ENCODE results near the gene EXOSC10. TPM values are rescaled to one million over a fixed set of nuclear protein-coding genes. Genes with fewer than 3 reads are reported as not detected.

Gene EXOSC10
- polyA plus RNA-seq, 1 donor (not counting 4 experiments of a cell fraction or from before 2014, with no cell fraction given), result 61.2 TPM

- Histone ChIP-seq H3K27ac (ENCODE audit: control insufficient read depth, insufficient read depth, low read length) (no peak overlapping the region), H4K20me1 (ENCODE audit: control insufficient read depth, extremely low read depth, insufficient read depth, low read length) (no peaks in the 10 kb centered on the region), H3K36me3 (ENCODE audit: control insufficient read depth in 2 of 2, extremely low read depth in 1 of 2, insufficient read depth in 2 of 2, low read length in 2 of 2) (peaks cover 54 to 64% of the 10 kb centered on the region in 2 experiments), H3K9me1 (ENCODE audit: control insufficient read depth, extremely low read depth, insufficient read depth, low read length) (no peaks in the 10 kb centered on the region), H3K27me3 (ENCODE audit: control insufficient read depth, extremely low read depth, insufficient read depth, low read length) (no peaks in the 10 kb centered on the region), H2AFZ (ENCODE audit: control insufficient read depth, low read length) (no peak overlapping the region), H3K4me3 (ENCODE audit: control insufficient read depth in 2 of 3, extremely low read depth in 1 of 3, insufficient read depth in 2 of 3, low read depth in 1 of 3, low read length in 3 of 3) (no peak overlapping the region), H3K79me2 (ENCODE audit: control insufficient read depth, insufficient read depth, low read length) (no peaks in the 10 kb centered on the region), H3K9ac (ENCODE audit: control insufficient read depth, extremely low read depth, insufficient read depth, low read length) (no peak overlapping the region), H3K4me1 (ENCODE audit: control insufficient read depth, extremely low read depth, insufficient read depth, low read length) (no peaks in the 10 kb centered on the region), H3K4me2 (ENCODE audit: control insufficient read depth, extremely low read depth, insufficient read depth, low read depth, low read length) (no peak overlapping the region), H3K9me3 (ENCODE audit: control insufficient read depth, low read depth, low read length) (no peaks in the 10 kb centered on the region)
- dilution Hi-C loops (cut with MboI; ENCODE audit: extremely low pct_ligation_motif_present, low sequenced_read_pairs), result no loop called here
- DNase-seq (ENCODE audit: low read depth, low spot score) (no peak), FAIRE-seq (no peak)
- TF ChIP-seq EZH2 (IDR thresholded peaks at IDR 0.05; ENCODE audit: low read length) (no peak), CTCF (optimal IDR thresholded peaks at IDR 0.05 in 1 of 3, IDR thresholded peaks at IDR 0.05 in 1 of 3, conservative IDR thresholded peaks at IDR 0.05 in 1 of 3; ENCODE audit: extremely low read depth in 1 of 3, insufficient read depth in 2 of 3, low read length in 3 of 3) (no peak)
Observed at GRCh38 chr1:11072216-11072917, 27.3 kb downstream of the EXOSC10 start.

- TF ChIP-seq CTCF (optimal IDR thresholded peaks at IDR 0.05 in 1 of 3, IDR thresholded peaks at IDR 0.05 in 1 of 3, conservative IDR thresholded peaks at IDR 0.05 in 1 of 3; ENCODE audit: extremely low read depth in 1 of 3, insufficient read depth in 2 of 3, low read length in 3 of 3), result no peak
- TF ChIP-seq EZH2 (IDR thresholded peaks at IDR 0.05; ENCODE audit: low read length), result no peak
- Histone ChIP-seq H2AFZ (ENCODE audit: control insufficient read depth, low read length) (no peak overlapping the region), H3K4me3 (ENCODE audit: control insufficient read depth in 2 of 3, extremely low read depth in 1 of 3, insufficient read depth in 2 of 3, low read depth in 1 of 3, low read length in 3 of 3) (no peak overlapping the region), H3K36me3 (ENCODE audit: control insufficient read depth in 2 of 2, extremely low read depth in 1 of 2, insufficient read depth in 2 of 2, low read length in 2 of 2) (peaks cover 48 to 66% of the 10 kb centered on the region in 2 experiments), H3K27me3 (ENCODE audit: control insufficient read depth, extremely low read depth, insufficient read depth, low read length) (no peaks in the 10 kb centered on the region), H4K20me1 (ENCODE audit: control insufficient read depth, extremely low read depth, insufficient read depth, low read length) (no peaks in the 10 kb centered on the region), H3K79me2 (ENCODE audit: control insufficient read depth, insufficient read depth, low read length) (no peaks in the 10 kb centered on the region), H3K9me3 (ENCODE audit: control insufficient read depth, low read depth, low read length) (no peaks in the 10 kb centered on the region), H3K9me1 (ENCODE audit: control insufficient read depth, extremely low read depth, insufficient read depth, low read length) (no peaks in the 10 kb centered on the region), H3K9ac (ENCODE audit: control insufficient read depth, extremely low read depth, insufficient read depth, low read length) (no peak overlapping the region), H3K4me1 (ENCODE audit: control insufficient read depth, extremely low read depth, insufficient read depth, low read length) (no peaks in the 10 kb centered on the region), H3K4me2 (ENCODE audit: control insufficient read depth, extremely low read depth, insufficient read depth, low read depth, low read length) (no peak overlapping the region), H3K27ac (ENCODE audit: control insufficient read depth, insufficient read depth, low read length) (no peak overlapping the region)
- dilution Hi-C loops (cut with MboI; ENCODE audit: extremely low pct_ligation_motif_present, low sequenced_read_pairs), result no loop called here
- DNase-seq (ENCODE audit: low read depth, low spot score) (no peak), FAIRE-seq (no peak)
Observed at GRCh38 chr1:11071463-11072215, 28.0 kb downstream of the EXOSC10 start.

Measured in keratinocyte (primary cell).